HG03469 (cell line): Measurements from ENCODE around the gene MB21D2.

ENCODE experiments used
- ATAC-seq: cut with Tn5 transposase; IDR thresholded peaks from one replicate; pipeline ENCODE4 v1.9.1; 2021; ENCODE audit warnings: mild to moderate bottlenecking, moderate library complexity, moderate number of reproducible peaks; ENCODE audit not compliant: unreplicated experiment

Gene MB21D2

DNA sequence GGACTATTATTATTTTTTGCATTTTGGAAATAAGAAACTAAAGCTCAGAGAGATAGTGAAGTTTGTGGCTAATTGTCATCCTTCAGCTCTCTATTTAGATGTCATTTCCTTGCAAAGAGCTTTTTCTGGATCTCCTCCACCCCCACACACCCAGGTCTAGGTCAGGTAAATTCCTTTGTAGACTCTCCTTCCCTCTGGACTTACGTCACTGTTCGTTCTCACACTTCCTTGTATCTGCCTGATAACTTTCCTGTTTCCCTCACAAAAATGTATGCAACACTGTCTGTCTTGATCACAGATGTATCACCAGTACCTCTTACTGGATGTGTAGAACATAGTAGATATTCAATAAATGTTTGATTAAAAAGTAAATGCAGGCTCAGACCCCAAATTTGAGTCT lies 6.1 kb upstream of the MB21D2 start:
- no peak for ATAC-seq

DNA sequence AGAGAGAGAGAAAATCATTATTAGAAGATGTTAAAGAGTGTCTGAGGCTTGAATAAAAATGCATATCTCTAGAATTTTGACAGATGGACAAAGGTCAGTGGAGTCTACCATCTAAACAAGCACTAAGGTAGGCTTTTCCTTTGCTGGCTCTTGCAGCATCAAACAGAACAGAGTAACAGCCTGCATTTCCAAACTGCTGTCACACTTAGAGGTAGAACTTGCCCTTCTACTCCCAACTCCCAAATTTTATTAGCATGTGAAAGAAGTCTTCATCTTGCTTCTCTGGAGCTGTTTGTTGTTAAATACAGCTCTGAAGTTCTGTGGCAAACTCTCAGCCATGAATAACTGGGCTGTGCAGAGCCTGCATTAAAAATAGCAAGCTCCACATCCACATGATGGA lies 4.1 kb upstream of the MB21D2 start:
- no peak for ATAC-seq

GRCh38 chr3:192920411-192920810 lies 2.8 kb upstream of the MB21D2 start:
- no peak for ATAC-seq

GRCh38 chr3:192919901-192920300 lies 2.2 kb upstream of the MB21D2 start:
- no peak for ATAC-seq

- no peak for ATAC-seq
Measured at GRCh38 chr3:192918275-192918588, 576 bp upstream of the MB21D2 start.

GRCh38 chr3:192917028-192917403 lies 640 bp downstream of the MB21D2 start:
- no peak for ATAC-seq

- no peak for ATAC-seq
Measured at GRCh38 chr3:192916371-192917027, 1.2 kb downstream of the MB21D2 start.

GRCh38 chr3:192915722-192916121 lies 1.9 kb downstream of the MB21D2 start:
- ATAC-seq = no peak

DNA sequence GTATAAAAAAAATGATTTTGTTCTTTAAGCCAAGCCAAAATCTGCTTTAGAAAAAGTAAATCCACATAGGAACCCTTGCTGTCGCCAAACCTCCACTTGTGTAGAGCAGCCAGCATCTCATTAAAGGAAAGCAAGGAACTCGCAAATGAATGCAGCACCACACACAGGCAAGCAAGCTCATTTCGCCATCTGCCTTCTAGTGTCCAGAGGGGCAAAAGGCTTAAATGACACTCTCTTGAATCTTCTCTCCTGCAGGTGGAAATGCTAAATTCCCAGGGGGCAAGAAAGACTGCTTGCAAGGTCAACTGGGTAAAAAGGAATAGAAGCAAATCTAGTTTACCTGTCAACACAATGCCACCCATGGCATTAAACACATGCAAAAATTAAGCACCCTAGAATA lies 2.4 kb downstream of the MB21D2 start:
- ATAC-seq = no peak

- no peak for ATAC-seq
Measured at GRCh38 chr3:192914848-192915247, 2.8 kb downstream of the MB21D2 start.

GRCh38 chr3:192913540-192913939 lies 4.1 kb downstream of the MB21D2 start:
- ATAC-seq = no peak

GRCh38 chr3:192911293-192911692 lies 6.4 kb downstream of the MB21D2 start:
- no peak for ATAC-seq

- no peak for ATAC-seq
Measured at GRCh38 chr3:192907784-192908183, 9.9 kb downstream of the MB21D2 start.

DNA sequence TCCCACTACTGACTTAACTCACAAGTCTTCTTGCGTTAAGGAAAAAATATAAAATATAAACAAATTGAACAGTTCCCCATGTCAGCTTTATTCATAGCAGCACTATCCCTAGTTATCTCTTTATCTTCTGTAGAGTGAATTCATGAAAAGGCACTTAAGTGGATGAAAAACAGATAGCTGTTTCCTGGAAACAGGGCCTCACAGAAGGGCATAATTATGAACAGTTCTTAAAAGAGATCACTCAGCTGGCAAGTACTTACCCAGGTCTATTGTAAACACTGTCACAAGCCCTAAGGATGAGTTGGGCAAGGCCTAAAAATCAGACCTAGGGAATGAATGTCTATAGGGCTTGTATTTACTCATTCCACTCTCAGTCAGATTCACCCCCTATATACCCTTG lies 10.7 kb downstream of the MB21D2 start:
- ATAC-seq = no peak

GRCh38 chr3:192905980-192906678 lies 11.5 kb downstream of the MB21D2 start:
- no peak for ATAC-seq

DNA sequence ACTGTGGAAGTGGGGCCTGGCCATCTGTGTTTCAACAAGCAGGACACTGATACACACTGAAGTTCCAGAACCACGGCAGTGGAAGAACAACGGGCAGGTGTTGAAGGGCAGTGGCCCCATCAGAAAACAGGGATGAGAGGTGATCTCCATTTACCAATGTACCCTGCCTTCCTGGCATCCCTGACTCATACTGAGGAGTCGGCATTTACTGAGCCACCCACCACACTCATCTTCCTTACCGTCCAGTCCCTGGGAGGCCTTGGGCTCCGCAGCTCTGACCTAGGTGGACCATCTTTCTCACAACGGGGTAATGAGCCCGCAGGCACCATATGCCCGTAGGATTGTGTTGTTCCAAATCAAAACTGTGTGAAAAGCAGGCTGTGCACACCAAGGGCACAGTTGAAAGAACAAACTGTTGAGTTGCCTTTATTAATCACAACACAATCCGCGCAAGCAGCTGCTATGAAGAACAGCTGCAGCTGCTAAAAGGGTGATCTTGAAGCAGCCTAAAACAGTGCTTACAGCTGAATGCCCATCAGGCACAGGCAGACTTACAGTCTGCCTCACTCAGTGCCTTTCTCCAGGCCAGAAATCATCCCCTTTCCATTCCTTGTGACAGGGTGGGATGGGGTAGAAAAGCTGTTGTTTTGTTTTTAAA lies 12.9 kb downstream of the MB21D2 start:
- no peak for ATAC-seq

GRCh38 chr3:192902549-192902948 lies 15.1 kb downstream of the MB21D2 start:
- ATAC-seq = no peak

DNA sequence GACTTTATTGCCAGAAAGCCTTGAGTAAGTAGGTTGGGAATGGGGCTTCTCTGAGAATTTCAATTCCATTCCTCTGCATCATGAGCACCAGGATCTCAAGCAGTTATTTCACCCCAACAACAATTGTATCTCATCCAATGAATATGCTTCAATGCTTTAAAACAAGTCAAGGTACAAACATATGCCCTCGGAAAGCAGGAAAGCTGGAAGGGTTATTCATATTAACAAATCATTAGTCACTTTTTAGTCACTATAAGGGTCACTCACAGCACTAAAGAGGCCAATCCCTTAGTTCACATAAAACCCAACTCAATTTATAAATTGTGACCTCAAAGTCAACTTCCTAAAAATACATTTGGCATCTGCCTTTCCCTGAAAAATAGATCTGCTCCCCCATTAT lies 16.2 kb downstream of the MB21D2 start:
- no peak for ATAC-seq

GRCh38 chr3:192899540-192899982 lies 18.1 kb downstream of the MB21D2 start:
- ATAC-seq = no peak

DNA sequence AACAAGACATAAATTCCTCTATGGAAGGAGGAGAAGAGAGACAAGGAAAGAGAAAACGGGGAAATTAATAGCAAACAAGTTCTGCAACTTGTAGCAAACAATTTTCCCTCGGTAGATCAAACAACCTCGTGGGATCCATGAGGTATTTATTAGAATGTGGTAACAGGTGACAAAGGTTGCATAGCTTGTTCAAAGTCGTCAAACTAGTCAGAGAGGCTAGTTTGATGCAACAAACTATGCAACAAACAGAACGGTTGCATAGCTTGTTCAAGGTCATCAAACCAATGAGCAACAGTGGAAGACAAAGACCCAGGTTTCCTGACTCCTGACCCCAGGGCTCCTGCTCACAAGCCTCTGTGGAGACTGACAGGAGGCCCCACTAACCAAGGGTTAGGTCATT lies 20.7 kb downstream of the MB21D2 start:
- ATAC-seq = no peak

GRCh38 chr3:192896208-192896607 lies 21.4 kb downstream of the MB21D2 start:
- ATAC-seq = no peak

GRCh38 chr3:192894676-192895075 lies 23.0 kb downstream of the MB21D2 start:
- ATAC-seq = no peak
